ENCODE measurements around the gene OR9Q2. TPM values are rescaled to one million over a fixed set of nuclear protein-coding genes. Genes with fewer than 3 reads are reported as not detected.
A peak's percentile ranks its signal among the peaks of the same experiment; 100 is the strongest.

OR9Q2 gene
- total and polyA plus RNA-seq, 4 donors, result not detected

- H3K36me3 ChIP-seq (ENCODE audit: control insufficient read depth in 1 of 2, insufficient read depth in 2 of 2, low read length in 1 of 2), result no peaks in the 10 kb centered on the region
- no peaks in the 10 kb centered on the region for H3K4me1 ChIP-seq (ENCODE audit: control insufficient read depth in 1 of 2, insufficient read depth in 2 of 2, low read length in 2 of 2)
- WGBS, 2 donors, result 91 to 92% methylated on average over 32 of the region's 32 CpGs
- DNase-seq, result peak in 1 of 2 donors; percentile 64
- no peak overlapping the region for H3K27ac ChIP-seq (ENCODE audit: low read depth in 1 of 2, low read length in 2 of 2)
- intact Hi-C loops (cut with DNase I), result no loop called here
- H3K4me3 ChIP-seq (ENCODE audit: low read length in 2 of 2), result no peak overlapping the region
- no peaks in the 10 kb centered on the region for H3K27me3 ChIP-seq (ENCODE audit: control insufficient read depth in 1 of 2, insufficient read depth in 2 of 2, low read length in 1 of 2)
- H3K9me3 ChIP-seq (ENCODE audit: control insufficient read depth, low read length), result peaks cover 3% of the 10 kb centered on the region
- no peak for ATAC-seq (ENCODE audit: low FRiP score)
Observed at GRCh38 chr11:58227956-58228615, 39.2 kb downstream of the OR9Q2 start.

Other genes with a start within 250 kb of the OR9Q2 start
- not detected for gene OR9Q1, start 165.2 kb upstream of the OR9Q2 start, total RNA-seq
- gene OR9Q1, start 165.2 kb upstream of the OR9Q2 start, polyA plus RNA-seq, result not detected
- not detected for gene OR6Q1, start 158.1 kb upstream of the OR9Q2 start, total RNA-seq
- not detected for gene OR6Q1, start 158.1 kb upstream of the OR9Q2 start, polyA plus RNA-seq
- not detected for gene OR9I1, start 63.5 kb upstream of the OR9Q2 start, total RNA-seq
- gene OR9I1, start 63.5 kb upstream of the OR9Q2 start, polyA plus RNA-seq, result not detected
- gene OR1S2, start 15.1 kb downstream of the OR9Q2 start, total RNA-seq, result not detected
- not detected for gene OR1S2, start 15.1 kb downstream of the OR9Q2 start, polyA plus RNA-seq
- gene OR1S1, start 23.6 kb downstream of the OR9Q2 start, total RNA-seq, result not detected
- not detected for gene OR1S1, start 23.6 kb downstream of the OR9Q2 start, polyA plus RNA-seq
- not detected for gene OR10Q1, start 39.8 kb downstream of the OR9Q2 start, total RNA-seq
- not detected for gene OR10Q1, start 39.8 kb downstream of the OR9Q2 start, polyA plus RNA-seq
- not detected for gene OR10W1, start 79.2 kb downstream of the OR9Q2 start, total RNA-seq
- gene OR10W1, start 79.2 kb downstream of the OR9Q2 start, polyA plus RNA-seq, result not detected
- not detected for gene OR5B17, start 170.0 kb downstream of the OR9Q2 start, total RNA-seq
- not detected for gene OR5B17, start 170.0 kb downstream of the OR9Q2 start, polyA plus RNA-seq
- gene OR5B3, start 217.8 kb downstream of the OR9Q2 start, total RNA-seq, result not detected
- gene OR5B3, start 217.8 kb downstream of the OR9Q2 start, polyA plus RNA-seq, result not detected
- gene OR5B2, start 239.1 kb downstream of the OR9Q2 start, total RNA-seq, result not detected
- gene OR5B2, start 239.1 kb downstream of the OR9Q2 start, polyA plus RNA-seq, result not detected